NCI-H2227 (cell line): ENCODE results near the gene GATM.
"Not testable (repeated sequence)": the region's sequence is repeated elsewhere in the genome, so short reads cannot be mapped to it uniquely, and the experiment has no call there.

Experiments used
- DNase-seq: peaks from one replicate; lab custom pipeline; 2025; ENCODE audit not compliant: unreplicated experiment; lab: John Stamatoyannopoulos, UW

The GATM gene

DNA sequence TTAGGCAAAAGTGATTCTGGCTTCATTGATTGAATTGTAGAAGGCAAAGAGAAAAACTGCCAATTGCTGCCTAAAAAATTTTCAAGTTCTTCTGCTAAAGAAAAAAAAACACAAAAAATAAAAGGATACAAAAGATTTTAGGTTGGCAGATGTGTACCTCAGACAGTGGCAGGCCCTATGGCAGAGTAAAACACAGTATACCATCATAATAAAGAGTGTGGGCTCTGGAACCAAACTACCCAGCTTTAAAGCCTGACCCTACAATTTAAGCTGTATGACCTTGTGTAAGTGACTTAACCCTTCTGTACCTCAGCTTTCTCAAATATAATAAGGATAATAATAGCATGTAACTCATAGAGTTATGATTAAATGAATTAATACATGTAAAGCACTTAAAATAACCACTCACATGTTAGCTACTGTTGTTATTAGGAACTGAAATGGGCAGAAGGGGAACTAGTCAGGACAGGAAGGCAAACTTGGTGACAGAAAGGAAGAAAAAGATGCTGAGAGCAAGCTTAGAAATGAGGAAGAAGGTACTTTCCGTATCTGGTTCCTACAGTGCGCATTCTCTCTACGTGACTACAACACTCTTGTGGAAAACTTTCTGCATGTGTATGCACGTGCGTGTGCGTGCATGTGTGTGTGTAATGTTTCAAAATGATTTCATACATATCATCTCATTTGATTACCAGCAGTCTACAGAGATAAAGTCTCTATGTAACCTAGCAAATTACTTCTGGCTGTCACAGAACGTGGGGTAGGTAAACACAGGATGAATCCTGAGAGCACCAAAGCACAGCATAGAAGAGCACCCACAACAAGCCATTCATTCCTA, 13.6 kb upstream of the GATM start:
- no peak for DNase-seq

DNA sequence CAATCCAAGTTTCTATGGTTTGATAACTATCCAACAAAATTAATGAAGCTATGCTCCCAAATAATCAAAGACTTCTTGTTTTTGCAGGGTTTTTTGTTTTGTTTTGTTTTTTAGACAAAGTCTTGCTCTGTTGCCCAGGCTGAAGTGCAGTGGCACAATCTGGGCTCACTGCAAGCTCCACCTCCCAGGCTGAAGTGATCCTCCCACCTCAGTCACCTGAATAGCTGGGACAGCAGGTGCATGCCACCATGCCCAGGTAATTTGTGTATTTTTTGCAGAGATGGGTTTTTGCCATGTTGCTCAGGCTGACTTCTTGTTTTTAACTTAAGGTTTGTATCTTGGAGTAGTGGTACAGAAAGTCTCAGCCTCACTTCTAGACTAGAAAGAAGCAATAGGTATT, 11.0 kb upstream of the GATM start:
- no peak for DNase-seq

DNA sequence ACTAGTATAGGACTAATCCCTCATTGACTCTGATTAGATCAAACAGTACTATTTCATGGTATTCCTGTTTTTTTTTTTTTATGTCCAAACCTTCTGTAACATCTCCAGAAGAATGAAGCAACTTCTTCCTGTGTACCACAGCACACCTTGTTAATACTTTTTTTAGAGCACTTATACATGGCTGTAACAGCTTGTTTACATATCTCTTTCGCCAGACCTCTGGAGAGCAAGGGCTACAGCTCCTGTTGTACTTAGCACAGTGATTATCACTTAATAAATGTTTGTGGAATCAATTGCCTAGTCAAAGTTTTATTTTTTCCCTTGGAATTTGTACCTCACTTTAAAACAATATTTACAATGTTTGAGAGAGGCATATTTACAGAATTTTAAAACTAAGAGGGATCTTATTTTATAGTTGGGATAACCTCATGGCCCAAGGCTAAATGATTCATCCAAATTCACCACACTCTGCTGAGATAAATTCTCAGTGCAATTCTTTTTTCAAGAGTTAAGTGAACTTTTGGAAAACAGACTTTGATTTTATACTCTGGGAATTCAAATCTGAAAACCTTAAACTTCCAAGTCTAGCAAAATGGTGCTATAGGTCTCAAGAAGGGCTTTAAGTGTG, 9.2 kb upstream of the GATM start:
- no peak for DNase-seq

- no peak for DNase-seq
These were observed 8.6 kb upstream of the GATM start for GRCh38 chr15:45386974-45387373.

GRCh38 chr15:45386420-45386819, 8.1 kb upstream of the GATM start:
- no peak for DNase-seq

- no peak for DNase-seq
These were observed 7.2 kb upstream of the GATM start for GRCh38 chr15:45385590-45385989.

DNA sequence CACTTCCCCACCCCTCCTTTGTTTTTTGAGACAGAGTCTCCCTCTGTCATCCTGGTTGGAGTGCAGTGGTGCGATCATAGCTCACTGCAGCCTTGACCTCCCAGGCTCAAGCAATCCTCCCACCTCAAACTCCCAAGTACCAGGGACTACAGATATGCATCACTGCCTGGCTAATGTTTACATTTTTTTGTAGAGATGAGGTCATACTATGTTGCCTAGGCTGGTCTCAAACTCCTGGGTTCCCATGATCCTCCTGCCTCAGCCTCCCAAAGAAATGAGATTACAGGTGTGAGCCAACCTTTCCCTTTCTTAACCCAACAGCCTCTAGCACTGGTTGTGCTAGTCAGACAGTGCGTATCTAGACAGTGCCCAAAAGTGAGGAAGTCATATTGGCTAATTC, 6.4 kb upstream of the GATM start:
- DNase-seq, result no peak

GRCh38 chr15:45378913-45379262, 544 bp upstream of the GATM start:
- no peak for DNase-seq

DNA sequence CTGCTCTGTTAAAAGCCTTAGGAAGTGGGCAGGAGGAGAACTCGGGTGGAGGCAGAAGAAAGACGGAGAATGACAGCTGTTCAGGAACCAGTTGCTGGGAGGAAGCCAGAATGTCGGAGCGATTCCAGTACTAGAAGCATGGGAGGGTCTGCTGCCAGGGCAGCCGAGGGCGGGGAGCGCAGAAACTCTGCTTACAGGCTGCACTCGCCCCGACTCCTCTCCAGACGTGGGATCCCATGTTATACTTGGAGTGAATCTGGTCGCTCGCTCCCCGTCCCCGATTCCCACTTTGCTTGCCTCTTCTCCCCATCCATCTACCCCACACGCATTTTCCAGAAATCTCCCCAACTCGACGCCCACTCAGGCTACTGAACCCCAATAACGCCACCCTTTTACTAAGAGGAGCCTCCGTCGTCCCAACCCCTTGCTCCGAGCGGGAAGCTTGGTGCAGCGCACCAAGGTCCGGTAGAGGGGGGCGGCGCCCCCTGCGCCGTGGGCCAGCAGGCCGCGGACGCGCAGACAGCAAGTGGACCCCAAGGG, 665 bp downstream of the GATM start:
- DNase-seq, result peak; percentile 15

DNA sequence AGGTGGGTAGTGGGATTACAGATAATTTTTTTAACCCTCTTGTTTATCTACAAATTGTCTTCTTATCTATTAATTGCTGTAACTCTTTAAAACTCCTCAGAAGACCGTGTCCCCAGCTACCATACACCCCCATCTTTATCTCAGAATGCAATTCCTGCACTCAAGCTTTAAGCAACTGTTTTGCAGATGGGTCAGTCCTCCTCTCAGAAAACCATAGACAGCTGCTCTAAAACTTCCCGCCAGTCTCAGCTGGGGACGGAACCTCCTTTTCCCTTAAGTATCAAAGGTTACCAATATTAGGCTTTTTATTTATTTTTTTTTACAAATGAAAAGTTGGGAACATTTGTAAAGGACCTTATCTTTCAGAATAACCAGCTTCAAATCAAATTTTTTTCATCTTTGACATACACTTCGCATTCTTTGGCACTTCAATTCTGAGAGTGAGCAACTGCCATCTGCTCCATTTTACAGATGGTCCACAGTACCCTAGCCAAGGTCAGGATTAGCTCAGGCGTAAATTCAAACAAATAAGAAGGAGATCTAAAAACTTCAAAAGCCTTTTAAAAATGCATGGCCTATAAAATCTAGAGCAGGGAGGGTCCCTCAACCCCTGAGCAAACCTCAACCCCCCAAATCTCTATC, 1.3 kb downstream of the GATM start:
- DNase-seq, result no peak

DNA sequence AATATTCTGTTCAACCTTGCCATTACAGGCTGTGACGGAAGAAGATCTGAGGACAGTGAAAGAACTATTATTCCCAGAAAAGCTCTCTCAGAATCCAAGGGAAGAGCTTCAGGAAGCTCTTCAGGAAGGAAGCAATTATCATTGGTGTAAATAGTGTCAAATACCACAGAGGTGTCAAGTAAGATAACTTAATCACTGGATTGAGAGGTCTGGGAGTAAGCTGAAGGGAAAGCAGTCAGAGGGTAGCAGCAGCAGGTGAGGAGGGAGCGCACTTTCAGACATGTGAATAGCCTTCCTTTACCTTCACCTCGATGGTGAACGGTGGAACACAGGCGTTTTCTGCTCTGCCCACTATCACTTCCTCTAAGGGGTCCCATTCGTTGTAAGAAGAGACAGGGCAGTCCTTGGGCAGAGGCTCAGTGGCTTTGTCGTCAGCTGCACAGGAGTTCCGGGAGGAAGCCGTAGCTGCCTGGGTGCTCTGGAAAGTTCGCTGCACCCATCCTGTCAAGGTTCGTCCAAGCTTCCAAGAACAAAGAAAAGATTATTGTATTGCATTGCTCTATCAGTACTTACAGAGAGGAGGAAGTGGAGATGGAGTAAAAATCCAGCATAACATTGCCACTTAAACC, 1.9 kb downstream of the GATM start:
- no peak for DNase-seq

DNA sequence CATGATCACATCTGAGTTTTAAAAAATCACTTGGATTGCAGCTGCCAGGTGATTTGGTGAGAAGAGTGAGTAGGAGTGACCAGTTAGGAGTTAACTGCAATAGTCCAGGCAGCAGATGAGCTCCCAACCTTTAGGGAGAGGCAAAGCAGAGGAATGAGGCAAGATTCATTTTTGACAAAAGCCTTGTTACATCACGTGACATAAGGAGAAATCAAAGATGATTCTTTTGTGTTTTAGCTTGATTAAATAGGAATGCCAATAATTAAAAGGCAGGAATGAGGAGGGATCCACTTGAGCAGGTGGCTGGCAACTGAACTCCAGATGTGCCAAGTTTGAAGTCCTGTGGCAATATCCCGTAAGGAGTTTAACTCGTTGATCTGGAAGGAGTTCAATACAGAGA, 2.5 kb downstream of the GATM start:
- DNase-seq, result no peak

- no peak for DNase-seq
These were observed 4.4 kb downstream of the GATM start for GRCh38 chr15:45373976-45374375.

- no peak for DNase-seq
These were observed 6.0 kb downstream of the GATM start for GRCh38 chr15:45372041-45372995.

- no peak for DNase-seq
These were observed 6.8 kb downstream of the GATM start for GRCh38 chr15:45371546-45371945.

DNA sequence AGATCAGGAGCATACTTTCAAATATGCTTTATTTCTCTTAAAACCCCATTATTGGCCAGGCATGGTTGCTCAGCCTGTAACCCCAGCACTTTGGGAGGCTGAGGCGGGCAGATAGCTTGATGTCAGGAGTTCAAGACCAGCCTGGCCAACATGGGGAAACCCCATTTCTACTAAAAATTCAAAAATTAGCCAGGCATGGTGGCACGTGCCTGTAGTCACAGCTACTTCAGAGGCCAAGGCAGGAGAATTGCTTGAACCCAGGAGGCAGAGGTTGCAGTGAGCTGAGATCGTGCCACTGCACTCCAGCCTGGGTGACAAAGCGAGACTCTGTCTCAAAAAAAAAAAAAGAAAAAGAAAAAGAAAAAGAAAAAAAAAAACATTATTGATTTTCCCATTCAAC, 8.3 kb downstream of the GATM start:
- DNase-seq, result not testable (repeated sequence)

DNA sequence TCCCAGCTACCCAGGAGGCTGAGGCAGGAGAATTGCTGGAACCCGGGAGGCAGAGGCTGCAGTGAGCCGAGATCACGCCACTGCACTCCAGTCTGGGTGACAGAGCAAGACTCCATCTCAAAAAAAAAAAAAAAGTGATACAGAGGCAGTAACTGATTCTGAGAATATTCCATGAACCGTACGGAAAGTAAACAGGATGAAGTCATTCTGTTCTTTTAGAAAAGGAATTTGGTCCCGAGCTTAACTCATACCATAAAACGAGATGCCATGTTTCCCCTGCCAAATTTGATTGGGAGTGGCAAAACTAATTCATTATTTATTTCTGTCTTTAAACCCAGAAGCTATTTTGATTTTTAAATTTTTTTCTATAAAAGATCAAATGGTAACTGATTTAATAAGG, 11.1 kb downstream of the GATM start:
- DNase-seq, result not testable (repeated sequence)

DNA sequence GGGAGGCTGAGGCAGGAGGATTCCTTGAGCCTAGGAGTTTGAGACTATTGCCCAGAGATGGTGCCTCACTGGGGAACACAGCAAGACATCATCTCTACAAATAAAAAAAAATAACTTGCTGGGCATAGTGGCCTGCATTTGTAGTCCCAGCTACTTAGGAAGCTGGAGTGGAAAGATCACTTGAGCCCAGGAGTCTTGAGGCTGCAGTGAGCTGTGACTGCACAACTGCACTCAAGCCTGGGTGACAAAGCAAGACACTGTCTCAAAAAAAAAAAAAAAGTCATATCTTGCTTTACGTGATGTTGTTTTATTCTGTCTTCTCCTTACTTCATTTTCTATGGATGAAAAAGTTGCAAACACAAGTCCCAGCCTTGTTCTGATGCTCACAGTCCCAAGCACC, 14.1 kb downstream of the GATM start:
- DNase-seq, result no peak

DNA sequence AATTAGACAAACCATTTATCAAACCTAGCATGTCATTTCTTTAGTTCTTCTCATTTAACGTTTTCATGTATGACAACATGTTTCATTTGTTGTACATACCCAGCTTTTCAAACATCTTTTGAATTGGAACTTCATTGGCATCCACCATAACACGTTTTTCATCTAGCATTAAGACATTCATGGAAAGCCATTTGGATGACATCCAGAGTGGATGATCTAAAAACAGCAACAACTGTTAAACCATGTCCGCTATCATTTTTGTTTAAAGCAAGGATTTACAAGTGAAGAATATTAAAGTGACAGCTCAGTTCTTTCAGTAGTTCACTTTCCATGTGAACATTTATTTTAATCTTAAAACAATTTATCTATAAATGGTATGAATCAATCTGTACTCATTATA, 14.5 kb downstream of the GATM start:
- no peak for DNase-seq

DNA sequence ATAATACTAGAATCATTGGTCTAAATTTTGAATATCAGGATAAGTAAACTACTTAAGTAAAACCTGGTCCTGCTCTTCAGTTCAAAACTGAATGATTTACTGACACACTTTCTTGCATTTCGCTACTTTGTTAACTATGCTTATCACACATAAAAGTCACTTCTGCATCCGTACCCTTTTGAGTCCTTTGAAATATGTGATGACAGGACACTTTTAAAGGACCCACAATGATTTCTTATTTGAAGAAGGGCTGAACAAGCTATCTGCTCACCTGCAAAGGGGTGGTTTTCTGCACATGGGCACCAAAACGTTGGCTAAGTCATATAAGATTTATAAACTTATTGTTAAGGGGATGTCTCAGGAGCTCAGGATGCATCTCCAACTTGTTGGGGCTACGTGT, 15.0 kb downstream of the GATM start:
- DNase-seq, result no peak

GRCh38 chr15:45362419-45362818, 15.9 kb downstream of the GATM start:
- DNase-seq, result no peak
